Activated CD4-positive, alpha-beta T cell treated with anti-CD3 and anti-CD28 coated beads, Interleukin-2, amount 10 ng/mL, durations not matched to agents 24 days and 14 days (primary cell): ENCODE results near the gene UVRAG. TPM values are rescaled to one million over a fixed set of nuclear protein-coding genes. Genes with fewer than 3 reads are reported as not detected.

Experiments used
- DNase-seq: peaks from one replicate; pipeline ENCODE4 v3.0.0; 2022
- H3K27ac Mint-ChIP-seq: one replicate; pipeline ENCODE4 v1.8.0; 2022; ENCODE audit warnings: mild to moderate bottlenecking, mixed read lengths
- H3K27me3 Mint-ChIP-seq: one replicate; pipeline ENCODE4 v1.8.0; 2022; ENCODE audit warnings: mixed read lengths
- H3K36me3 Mint-ChIP-seq: one replicate; pipeline ENCODE4 v1.8.0; 2022; ENCODE audit warnings: low read depth, mild to moderate bottlenecking, mixed read lengths
- H3K4me1 Mint-ChIP-seq: one replicate; pipeline ENCODE4 v1.8.0; 2021; ENCODE audit warnings: mixed read lengths
- H3K4me3 Mint-ChIP-seq: one replicate; pipeline ENCODE4 v1.8.0; 2022; ENCODE audit warnings: mild to moderate bottlenecking, moderate library complexity, mixed read lengths
- H3K9me3 Mint-ChIP-seq: one replicate; pipeline ENCODE4 v1.8.0; 2021; ENCODE audit warnings: mixed read lengths
- intact Hi-C: fragments of 100-400 bp; cut with micrococcal nuclease; formaldehyde crosslinking; loops from one replicate; pipeline ENCODE4 v1.15.1; 2023
- total RNA-seq: library from RNA; stranded (reverse); gene quantifications from 2 replicates; pipeline ENCODE4 v1.2.3, GENCODE V29; 2022

Gene UVRAG
- total RNA-seq, 1 donor from 2014 or later: 19.2 TPM

- H3K4me1 Mint-ChIP-seq: peaks cover 5% of the 10 kb centered on the region
- H3K27ac Mint-ChIP-seq: no peak overlapping the region
- intact Hi-C loops: no loop called here
- no peak for DNase-seq
- H3K9me3 Mint-ChIP-seq: peaks cover 5% of the 10 kb centered on the region
- no peak overlapping the region for H3K4me3 Mint-ChIP-seq
- H3K27me3 Mint-ChIP-seq: no peaks in the 10 kb centered on the region
- H3K36me3 Mint-ChIP-seq: peaks cover 15% of the 10 kb centered on the region
These were observed 165.0 kb downstream of the UVRAG start for GRCh38 chr11:75980031-75980430.

DNA sequence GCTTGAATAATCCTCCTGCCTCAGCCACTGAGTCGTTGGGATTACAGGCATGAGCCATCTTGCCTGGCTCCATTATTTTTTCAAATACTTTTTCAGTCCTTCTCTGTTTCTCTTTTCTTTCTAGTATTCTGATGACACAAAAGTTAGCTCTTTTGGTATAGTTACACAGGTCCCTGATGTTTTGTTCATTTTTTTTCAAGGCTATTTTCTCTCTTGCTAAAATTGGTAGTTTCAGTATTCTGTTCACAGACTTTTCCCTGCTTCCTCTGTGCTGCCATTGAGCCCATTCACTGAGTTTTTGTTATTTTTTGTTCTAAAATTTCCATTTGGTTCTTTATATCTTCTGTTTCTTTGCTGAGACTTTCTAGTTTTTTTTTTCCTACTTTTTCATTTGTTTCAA lies 166.5 kb downstream of the UVRAG start:
- peaks cover 5% of the 10 kb centered on the region for H3K4me1 Mint-ChIP-seq
- peaks cover 15% of the 10 kb centered on the region for H3K36me3 Mint-ChIP-seq
- DNase-seq: no peak
- no peak overlapping the region for H3K27ac Mint-ChIP-seq
- intact Hi-C loops: no loop called here
- no peak overlapping the region for H3K4me3 Mint-ChIP-seq
- peaks cover 5% of the 10 kb centered on the region for H3K9me3 Mint-ChIP-seq
- no peaks in the 10 kb centered on the region for H3K27me3 Mint-ChIP-seq

DNA sequence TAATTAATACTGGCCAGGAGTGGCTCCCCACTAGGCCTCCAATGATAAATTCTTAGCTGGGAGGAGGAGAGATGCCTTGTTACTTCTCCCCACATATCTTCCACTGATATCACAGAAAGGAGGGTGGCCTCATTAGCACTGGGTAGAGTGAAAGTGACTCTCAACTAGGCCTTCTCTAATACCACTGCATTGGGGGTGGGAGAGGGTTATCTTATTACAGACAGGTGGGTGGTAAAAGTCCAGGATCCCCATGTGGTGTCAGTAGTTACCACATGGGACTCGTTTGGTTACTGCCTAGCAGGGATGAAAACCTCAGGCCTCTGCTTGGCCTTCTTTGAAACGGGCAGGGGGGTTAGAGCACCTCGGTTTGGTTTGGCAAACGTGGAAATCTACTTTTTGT lies 167.3 kb downstream of the UVRAG start:
- Mint-ChIP-seq H3K27ac (no peak overlapping the region), H3K36me3 (peaks cover 15% of the 10 kb centered on the region), H3K27me3 (no peaks in the 10 kb centered on the region), H3K4me1 (peaks cover 5% of the 10 kb centered on the region), H3K9me3 (peaks cover 5% of the 10 kb centered on the region), H3K4me3 (no peak overlapping the region)
- intact Hi-C loops: no loop called here
- no peak for DNase-seq

DNA sequence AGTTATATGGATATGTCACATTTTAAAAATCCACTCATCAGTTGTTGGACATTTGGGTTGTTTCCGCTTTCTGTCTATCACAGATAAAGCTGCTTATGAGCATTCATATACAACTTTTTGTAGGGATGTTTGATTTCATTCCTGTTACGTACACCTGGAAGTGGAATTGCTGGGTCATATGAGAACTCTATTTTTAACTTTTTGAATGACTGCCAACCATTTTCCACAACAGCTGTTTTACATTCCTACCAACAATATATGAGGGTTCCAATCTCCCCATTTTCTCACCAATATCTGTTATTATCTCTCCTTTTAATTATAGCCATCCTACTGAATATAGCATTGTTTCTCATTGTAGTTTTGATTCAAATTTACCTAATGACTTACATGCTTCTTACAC lies 172.0 kb downstream of the UVRAG start:
- H3K9me3 Mint-ChIP-seq: peaks cover 5% of the 10 kb centered on the region
- no peak overlapping the region for H3K4me3 Mint-ChIP-seq
- H3K27me3 Mint-ChIP-seq: no peaks in the 10 kb centered on the region
- no peak for DNase-seq
- intact Hi-C loops: no loop called here
- peaks cover 13% of the 10 kb centered on the region for H3K36me3 Mint-ChIP-seq
- peaks cover 9% of the 10 kb centered on the region for H3K4me1 Mint-ChIP-seq
- H3K27ac Mint-ChIP-seq: no peak overlapping the region

GRCh38 chr11:75993126-75993525 lies 178.1 kb downstream of the UVRAG start:
- Mint-ChIP-seq H3K9me3 (peaks cover 2% of the 10 kb centered on the region), H3K4me3 (no peak overlapping the region), H3K27ac (no peak overlapping the region), H3K4me1 (peaks cover 9% of the 10 kb centered on the region), H3K27me3 (no peaks in the 10 kb centered on the region), H3K36me3 (peaks cover 2% of the 10 kb centered on the region)
- DNase-seq: no peak
- intact Hi-C loops: no loop called here

DNA sequence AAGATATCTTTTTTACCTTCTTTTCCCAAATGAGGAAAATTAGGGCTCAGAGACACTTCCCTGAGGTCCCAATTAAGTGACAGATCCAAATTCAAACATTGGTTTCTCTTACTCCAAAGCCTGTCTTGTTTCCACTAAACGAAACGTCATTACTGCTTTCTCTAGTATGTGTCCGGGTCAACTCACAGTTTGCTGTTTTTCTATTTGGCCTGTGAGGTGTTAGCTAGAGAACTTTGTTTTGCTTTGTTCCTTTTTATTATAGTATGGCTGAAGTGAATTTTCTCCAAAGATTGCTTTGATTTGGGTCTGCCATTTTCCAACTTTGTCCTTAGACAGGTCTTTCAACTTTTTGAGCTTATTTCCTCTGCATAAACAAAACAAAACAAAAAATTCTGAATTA lies 179.6 kb downstream of the UVRAG start:
- Mint-ChIP-seq H3K27ac (no peak overlapping the region), H3K4me3 (no peak overlapping the region), H3K9me3 (peaks cover 9% of the 10 kb centered on the region), H3K27me3 (no peaks in the 10 kb centered on the region), H3K36me3 (peaks cover 9% of the 10 kb centered on the region), H3K4me1 (peaks cover 5% of the 10 kb centered on the region)
- intact Hi-C loops: no loop called here
- no peak for DNase-seq

DNA sequence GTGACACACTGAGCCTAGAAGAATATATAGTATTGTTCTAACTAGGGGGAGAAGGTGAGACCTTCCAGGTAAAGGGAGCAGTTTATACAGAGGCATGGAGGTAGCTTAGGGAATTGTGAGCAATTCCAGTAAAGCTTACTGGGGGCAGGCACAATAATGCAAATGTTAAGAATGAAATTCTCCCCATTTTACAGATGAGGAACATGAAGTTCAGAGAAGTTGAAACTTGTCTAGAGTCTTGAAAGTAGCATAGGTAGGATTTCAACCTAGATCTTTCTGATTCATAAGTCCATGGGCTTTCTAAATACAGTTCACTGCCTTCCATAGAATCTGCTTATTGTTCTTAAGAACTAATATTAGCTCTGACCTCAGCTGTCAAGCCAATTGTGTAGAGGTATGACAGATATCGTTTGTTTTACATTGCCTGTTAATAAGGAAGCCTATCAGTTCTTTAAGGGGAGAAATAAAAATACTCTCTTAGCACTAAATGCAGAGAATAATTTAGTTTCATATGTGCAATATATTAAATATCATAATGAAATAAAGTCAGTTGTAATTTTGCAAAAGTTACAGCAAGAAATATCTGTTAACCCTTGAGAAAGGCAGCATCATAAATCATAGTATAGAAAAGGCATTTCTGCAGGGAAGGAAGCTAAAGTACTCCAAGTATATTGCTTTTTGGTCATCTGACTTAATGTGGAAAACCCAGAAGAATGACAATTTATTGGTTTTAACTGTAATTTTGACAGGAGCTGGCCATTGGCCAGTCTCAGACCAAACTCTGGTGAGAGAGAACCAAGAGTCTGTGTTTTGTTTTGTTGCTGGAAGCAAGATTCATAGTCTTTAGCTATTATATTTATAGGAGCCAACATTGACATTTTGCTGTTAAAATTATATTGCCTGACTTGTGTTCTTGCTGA lies 181.8 kb downstream of the UVRAG start:
- Mint-ChIP-seq H3K4me1 (no peaks in the 10 kb centered on the region), H3K27me3 (no peaks in the 10 kb centered on the region), H3K36me3 (peaks cover 23% of the 10 kb centered on the region), H3K9me3 (peaks cover 15% of the 10 kb centered on the region), H3K4me3 (no peak overlapping the region), H3K27ac (no peak overlapping the region)
- no peak for DNase-seq
- intact Hi-C loops: no loop called here

DNA sequence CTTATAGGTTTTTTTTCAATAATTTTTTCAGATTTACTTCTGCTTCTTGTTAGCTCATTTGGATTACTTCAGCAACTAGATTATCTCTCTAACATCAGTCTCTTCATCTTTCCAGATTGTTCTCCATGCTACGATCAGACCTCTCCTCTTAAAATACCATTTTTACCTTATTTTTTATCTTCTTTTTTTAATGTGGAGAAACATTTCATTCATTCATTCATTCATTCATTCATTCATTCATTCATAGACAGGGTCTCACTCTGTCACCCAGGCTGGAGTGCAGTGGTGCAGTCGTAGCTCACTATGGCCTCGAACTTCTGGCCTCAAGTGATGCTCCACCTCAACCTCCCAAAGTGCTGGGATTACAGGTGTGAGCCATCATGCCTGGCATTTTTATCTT lies 189.4 kb downstream of the UVRAG start:
- DNase-seq: no peak
- intact Hi-C loops: no loop called here
- H3K9me3 Mint-ChIP-seq: peaks cover 7% of the 10 kb centered on the region
- no peaks in the 10 kb centered on the region for H3K27me3 Mint-ChIP-seq
- no peak overlapping the region for H3K4me3 Mint-ChIP-seq
- peaks cover 42% of the 10 kb centered on the region for H3K36me3 Mint-ChIP-seq
- H3K4me1 Mint-ChIP-seq: no peaks in the 10 kb centered on the region
- H3K27ac Mint-ChIP-seq: no peak overlapping the region

GRCh38 chr11:76005756-76006155 lies 190.7 kb downstream of the UVRAG start:
- H3K4me1 Mint-ChIP-seq: no peaks in the 10 kb centered on the region
- no peak for DNase-seq
- intact Hi-C loops: no loop called here
- no peak overlapping the region for H3K27ac Mint-ChIP-seq
- peaks cover 39% of the 10 kb centered on the region for H3K36me3 Mint-ChIP-seq
- H3K27me3 Mint-ChIP-seq: no peaks in the 10 kb centered on the region
- H3K9me3 Mint-ChIP-seq: peaks cover 7% of the 10 kb centered on the region
- H3K4me3 Mint-ChIP-seq: no peak overlapping the region

DNA sequence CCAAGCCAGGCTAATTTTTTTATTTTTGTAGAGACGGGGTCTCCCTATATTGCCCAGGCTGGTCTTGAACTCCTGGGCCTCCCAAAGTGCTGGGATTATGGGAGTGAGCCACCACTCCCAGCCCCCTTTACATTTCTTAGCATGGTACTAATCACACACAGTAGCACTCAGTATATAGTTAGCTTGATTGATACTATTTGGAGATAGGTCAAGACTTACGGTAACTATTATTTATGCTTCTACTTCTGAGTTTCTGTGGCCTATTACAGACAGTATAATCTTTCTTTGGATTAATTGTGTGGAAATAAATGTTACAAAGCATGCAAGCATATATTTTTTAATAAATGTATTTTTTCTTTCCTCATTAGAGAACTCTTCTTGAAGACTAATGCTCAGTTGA lies 192.2 kb downstream of the UVRAG start:
- intact Hi-C loops: no loop called here
- H3K4me3 Mint-ChIP-seq: no peak overlapping the region
- no peaks in the 10 kb centered on the region for H3K4me1 Mint-ChIP-seq
- H3K27me3 Mint-ChIP-seq: no peaks in the 10 kb centered on the region
- DNase-seq: no peak
- H3K27ac Mint-ChIP-seq: no peak overlapping the region
- H3K36me3 Mint-ChIP-seq: peaks cover 32% of the 10 kb centered on the region
- H3K9me3 Mint-ChIP-seq: no peaks in the 10 kb centered on the region

- intact Hi-C loops: no loop called here
- Mint-ChIP-seq H3K9me3 (no peaks in the 10 kb centered on the region), H3K27ac (no peak overlapping the region), H3K36me3 (peaks cover 28% of the 10 kb centered on the region), H3K27me3 (no peaks in the 10 kb centered on the region), H3K4me3 (no peak overlapping the region), H3K4me1 (no peaks in the 10 kb centered on the region)
- DNase-seq: no peak
These were observed 193.5 kb downstream of the UVRAG start for GRCh38 chr11:76008474-76008873.

GRCh38 chr11:76010051-76010450 lies 195.0 kb downstream of the UVRAG start:
- no peaks in the 10 kb centered on the region for H3K27me3 Mint-ChIP-seq
- H3K27ac Mint-ChIP-seq: no peak overlapping the region
- no peak overlapping the region for H3K4me3 Mint-ChIP-seq
- H3K4me1 Mint-ChIP-seq: no peaks in the 10 kb centered on the region
- H3K36me3 Mint-ChIP-seq: peaks cover 18% of the 10 kb centered on the region
- intact Hi-C loops: no loop called here
- no peak for DNase-seq
- H3K9me3 Mint-ChIP-seq: no peaks in the 10 kb centered on the region

DNA sequence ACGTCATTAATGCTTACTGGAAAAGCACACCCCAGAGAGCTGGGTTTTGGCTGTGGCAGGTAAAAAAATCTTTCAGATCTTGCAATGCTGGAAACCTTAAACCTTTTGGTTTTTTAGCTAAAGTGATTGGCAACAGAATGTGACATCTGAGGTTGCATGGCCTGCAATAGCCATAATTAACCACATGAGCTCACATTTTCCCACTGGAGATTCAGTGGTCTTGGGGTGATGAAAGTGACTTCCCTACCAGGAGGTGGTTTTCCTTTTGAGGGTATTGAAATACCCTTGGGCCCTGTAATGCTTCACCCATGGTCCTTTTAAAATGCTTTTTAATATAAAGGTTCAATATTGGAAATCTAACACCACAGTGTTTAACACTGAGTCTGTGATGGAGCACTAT lies 198.5 kb downstream of the UVRAG start:
- intact Hi-C loops: no loop called here
- peaks cover 4% of the 10 kb centered on the region for H3K4me1 Mint-ChIP-seq
- no peaks in the 10 kb centered on the region for H3K27me3 Mint-ChIP-seq
- peaks cover 6% of the 10 kb centered on the region for H3K9me3 Mint-ChIP-seq
- H3K4me3 Mint-ChIP-seq: no peak overlapping the region
- H3K36me3 Mint-ChIP-seq: peaks cover 23% of the 10 kb centered on the region
- no peak overlapping the region for H3K27ac Mint-ChIP-seq
- DNase-seq: no peak

GRCh38 chr11:76023236-76024068 lies 208.4 kb downstream of the UVRAG start:
- no peak for DNase-seq
- Mint-ChIP-seq H3K36me3 (peaks cover 30% of the 10 kb centered on the region), H3K27me3 (no peaks in the 10 kb centered on the region), H3K27ac (no peak overlapping the region), H3K4me3 (no peak overlapping the region), H3K9me3 (no peaks in the 10 kb centered on the region), H3K4me1 (peaks cover 11% of the 10 kb centered on the region)
- intact Hi-C loops: no loop called here
